Upper lobe of right lung (tissue), 1 donor: ENCODE data around the gene RPS6KL1. TPM values are rescaled to one million over a fixed set of nuclear protein-coding genes. Genes with fewer than 3 reads are reported as not detected.

Source experiments
- ATAC-seq: fragments of 200-7000 bp; cut with Tn5 transposase; one replicate; pipeline ENCODE4 v1.9.1; 2020; ENCODE audit warnings: mild to moderate bottlenecking, moderate library complexity
- DNase-seq: peaks from one replicate; pipeline ENCODE4 v3.0.0-alpha.2; 2020
- H3K27ac ChIP-seq: fragments of 200-600 bp; one replicate; pipeline ENCODE4 v1.8.0; 2022
- H3K27me3 ChIP-seq: fragments of 200-600 bp; one replicate; pipeline ENCODE4 v1.8.0; 2022; ENCODE audit warnings: mild to moderate bottlenecking
- H3K36me3 ChIP-seq: fragments of 200-600 bp; one replicate; pipeline ENCODE4 v1.8.0; 2022
- H3K4me1 ChIP-seq: fragments of 200-600 bp; one replicate; pipeline ENCODE4 v1.8.0; 2022
- H3K4me3 ChIP-seq: fragments of 200-600 bp; one replicate; pipeline ENCODE4 v1.8.0; 2022; ENCODE audit warnings: mild to moderate bottlenecking
- H3K9me3 ChIP-seq: fragments of 200-600 bp; one replicate; pipeline ENCODE4 v1.8.0; 2022
- CTCF ChIP-seq: fragments of 200-600 bp; IDR thresholded peaks from one replicate; pipeline ENCODE4 v1.8.0; 2022; ENCODE audit warnings: antibody characterized with exemption
- intact Hi-C: fragments of 100-400 bp; cut with DNase I; formaldehyde crosslinking; loops from one replicate; pipeline ENCODE4 v1.11.0; 2022
- total RNA-seq: library from RNA; stranded (reverse); fragmentation: NEBNext Ultra II Directional; extraction: Animal tissue kit (Norgen Biotek cat#: 25700); gene quantifications from one replicate; pipeline ENCODE4 v1.2.1, GENCODE V29; 2021
- donor health status: DM: no; HTN: yes; CAD: no; lungs with severe emphysema.

The RPS6KL1 gene
- total RNA-seq, 1 donor from 2014 or later, result 5.1 TPM

GRCh38 chr14:74875941-74876913 is 46.8 kb downstream of the RPS6KL1 start, which contains the start of gene PROX2:
Gene PROX2, minus strand, starts transcription at chr14:74876145. Its CDS starts 12,311 bp downstream, at chr14:74863834.
- peaks cover 5% of the 10 kb centered on the region for H3K4me1 ChIP-seq
- intact Hi-C loops, result no loop called here
- H3K9me3 ChIP-seq, result no peaks in the 10 kb centered on the region
- TF ChIP-seq CTCF, result no peak
- peak; percentile 40 for ATAC-seq
- no peak for DNase-seq
- no peaks in the 10 kb centered on the region for H3K36me3 ChIP-seq
- no peak within 1 kb of the TSS for H3K4me3 ChIP-seq
- H3K27ac ChIP-seq, result no peak within 1 kb of the TSS
- H3K27me3 ChIP-seq, result no peaks in the 10 kb centered on the region

DNA sequence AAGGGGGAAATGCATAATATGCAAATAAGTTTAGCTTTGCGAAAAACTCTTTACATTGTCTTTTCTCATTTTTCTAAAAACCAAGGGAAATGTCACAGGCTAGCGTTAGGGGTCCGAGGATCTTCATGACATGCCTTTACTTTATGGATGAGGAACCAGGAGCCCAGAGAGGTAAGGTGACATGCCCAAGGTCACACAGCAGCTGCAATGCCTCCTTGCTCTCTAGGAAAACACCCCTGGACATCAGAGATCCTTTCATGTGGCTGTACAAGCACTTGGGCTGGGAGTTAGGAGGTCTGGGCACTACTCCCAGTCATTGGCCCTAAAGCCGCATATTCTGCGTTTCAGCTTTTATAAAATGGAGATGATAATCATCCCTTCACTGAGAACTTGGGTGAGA is 47.9 kb downstream of the RPS6KL1 start:
- Histone ChIP-seq H3K4me1 (no peaks in the 10 kb centered on the region), H3K4me3 (no peak overlapping the region), H3K27ac (no peak overlapping the region), H3K9me3 (no peaks in the 10 kb centered on the region), H3K27me3 (no peaks in the 10 kb centered on the region), H3K36me3 (no peaks in the 10 kb centered on the region)
- ATAC-seq (no peak), DNase-seq (no peak)
- no peak for TF ChIP-seq CTCF
- intact Hi-C loops, result no loop called here

DNA sequence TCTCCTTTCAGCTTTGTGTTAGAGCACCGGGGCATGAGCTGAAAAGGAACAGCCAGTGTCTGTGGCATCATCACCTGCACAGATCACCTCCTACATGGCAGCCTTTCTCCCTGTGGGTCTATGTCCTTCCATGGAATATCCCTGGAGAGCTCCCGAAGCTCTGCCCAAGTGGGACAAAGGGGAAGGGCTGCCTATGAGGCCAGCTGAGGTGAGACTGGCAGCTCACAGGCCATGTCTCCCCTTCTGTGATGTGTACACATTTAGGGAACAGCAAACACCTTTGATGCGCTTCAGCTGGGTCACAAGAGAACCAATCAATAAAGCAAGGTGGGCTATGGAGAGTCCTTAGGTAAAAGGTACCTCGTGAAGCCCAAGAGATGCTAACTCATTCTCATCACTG is 51.2 kb downstream of the RPS6KL1 start:
- H3K9me3 ChIP-seq, result no peaks in the 10 kb centered on the region
- H3K36me3 ChIP-seq, result no peaks in the 10 kb centered on the region
- intact Hi-C loops, result no loop called here
- H3K27ac ChIP-seq, result no peak overlapping the region
- no peaks in the 10 kb centered on the region for H3K27me3 ChIP-seq
- no peak for ATAC-seq
- peaks cover 4% of the 10 kb centered on the region for H3K4me1 ChIP-seq
- no peak for TF ChIP-seq CTCF
- no peak for DNase-seq
- no peak overlapping the region for H3K4me3 ChIP-seq

DNA sequence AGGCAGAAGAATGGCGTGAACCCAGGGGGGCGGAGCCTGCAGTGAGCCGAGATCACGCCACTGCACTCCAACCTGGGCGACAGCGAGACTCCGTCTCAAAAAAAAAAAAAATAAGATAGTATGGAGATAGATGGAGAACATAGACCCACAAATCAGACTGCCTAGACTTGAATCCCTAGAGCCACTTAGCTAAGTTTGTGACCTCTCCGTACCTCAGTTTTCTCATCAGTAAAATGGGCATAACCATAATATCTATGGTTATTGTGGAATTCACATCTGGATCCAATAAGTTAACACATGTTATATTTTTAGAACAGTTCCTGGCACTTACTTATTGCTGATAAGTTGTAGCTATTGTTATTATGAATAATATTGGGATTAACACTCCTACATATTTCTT is 54.3 kb downstream of the RPS6KL1 start:
- no peak for DNase-seq
- Histone ChIP-seq H3K4me1 (peaks cover 4% of the 10 kb centered on the region), H3K27me3 (no peaks in the 10 kb centered on the region), H3K9me3 (no peaks in the 10 kb centered on the region), H3K27ac (no peak overlapping the region), H3K36me3 (no peaks in the 10 kb centered on the region), H3K4me3 (no peak overlapping the region)
- no peak for ATAC-seq
- intact Hi-C loops, result no loop called here
- TF ChIP-seq CTCF, result no peak

DNA sequence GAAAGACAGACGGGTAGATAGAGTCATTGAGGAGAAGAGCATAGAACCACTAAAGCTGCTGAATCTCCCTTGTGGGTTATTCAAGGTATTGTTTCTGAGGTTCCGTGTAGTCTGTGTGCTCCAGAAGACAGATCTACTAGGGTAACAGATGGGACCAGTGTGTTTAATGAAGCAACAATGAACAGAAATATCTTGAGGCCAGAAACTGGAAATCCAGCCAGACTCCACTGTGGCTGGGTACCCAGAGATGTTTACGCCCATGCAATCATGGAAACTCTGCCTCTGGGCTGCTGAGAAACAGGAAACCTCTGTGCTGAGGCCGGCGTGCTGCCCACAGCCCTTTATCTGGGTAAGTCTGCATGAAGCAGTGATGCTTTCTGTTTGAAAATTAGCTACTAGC is 55.4 kb downstream of the RPS6KL1 start:
- H3K27ac ChIP-seq, result no peak overlapping the region

More for the DNA sequence above, 55.4 kb downstream of the RPS6KL1 start:
- Histone ChIP-seq H3K9me3 (no peaks in the 10 kb centered on the region), H3K4me1 (peaks cover 4% of the 10 kb centered on the region), H3K36me3 (no peaks in the 10 kb centered on the region), H3K27me3 (no peaks in the 10 kb centered on the region), H3K4me3 (no peak overlapping the region)
- no peak for DNase-seq
- ATAC-seq, result no peak
- intact Hi-C loops, result no loop called here
- TF ChIP-seq CTCF, result no peak
